HepG2 (cell line): ENCODE data around the gene LEP. TPM values are rescaled to one million over a fixed set of nuclear protein-coding genes. Genes with fewer than 3 reads are reported as not detected.
A peak's percentile ranks its signal among the peaks of the same experiment; 100 is the strongest.

Experiments
- ATAC-seq: fragments of 200-7000 bp; cut with Tn5 transposase; 3 replicates; pipeline ENCODE4 v1.9.1; 2020; ENCODE audit warnings: mild to moderate bottlenecking, moderate library complexity
- BruUV-seq: library from RNA; stranded (reverse); fragments of 400-500 nt; replicated peaks from 2 replicates; lab custom pipeline; 2021; lab: Mats Ljungman, UMichigan
- CTCF ChIA-PET: fragments of 300-600 bp; formaldehyde crosslinking; extraction: SDS; loops from one replicate; lab custom pipeline; 2021; ENCODE audit warnings: low total read pairs, inconsistent platforms, low intra/inter-chr PET ratio; lab: Yijun Ruan, JAX
- POLR2A ChIA-PET: fragments of 350-600 bp; sonication (Branson Sonifier 250); formaldehyde crosslinking; loops from one replicate; lab custom pipeline; 2020; ENCODE audit warnings: antibody characterized with exemption, inconsistent platforms; lab: Yijun Ruan, JAX
- DNase-seq: peaks from one replicate; pipeline ENCODE4 v3.0.0-alpha.2; 2015; ENCODE audit warnings: low spot score
- FAIRE-seq: peaks from 3 replicates; lab custom pipeline; 2011; peaks lifted over from hg19 to GRCh38; lab: Jason Lieb, UNC
- H2AFZ ChIP-seq: one replicate; pipeline ENCODE4 v1.6.1; 2011; ENCODE audit warnings: low read length, inconsistent platforms
- H3K27ac ChIP-seq: fragments of 300-600 bp; 3 replicates; pipeline ENCODE4 v1.8.0; 2011; ENCODE audit warnings: mixed run types, mild to moderate bottlenecking, mixed read lengths, low read length, inconsistent platforms; ENCODE audit not compliant: insufficient read depth; ENCODE audit errors: extremely low read length
- H3K27me3 ChIP-seq, 2 experiments: fragments of 200-600 bp in 1 of 2; 2 replicates in 1 of 2; 3 replicates in 1 of 2; pipeline versions ENCODE4 v1.6.0 to v1.8.0; 2011; ENCODE audit warnings: low read length in 2 of 2, mild to moderate bottlenecking in 2 of 2, moderate library complexity in 2 of 2, inconsistent platforms in 1 of 2; ENCODE audit not compliant: insufficient read depth in 2 of 2, control insufficient read depth in 1 of 2
- H3K36me3 ChIP-seq, 2 experiments: fragments of 200-600 bp in 1 of 2; replicated peaks in 1 of 2; 2 replicates in 1 of 2; 3 replicates in 1 of 2; pipeline versions ENCODE4 v1.5.1 to v1.8.0; 2011; ENCODE audit warnings: low read length in 2 of 2, inconsistent platforms in 1 of 2; ENCODE audit not compliant: insufficient read depth in 2 of 2, control insufficient read depth in 1 of 2
- H3K4me1 ChIP-seq: 2 replicates; pipeline ENCODE4 v1.5.1; 2012; ENCODE audit warnings: low read length, inconsistent platforms; ENCODE audit not compliant: insufficient read depth
- H3K4me2 ChIP-seq: 2 replicates; pipeline ENCODE4 v1.6.0; 2011; ENCODE audit warnings: low read depth, low read length, inconsistent platforms
- H3K4me3 ChIP-seq, 3 experiments: fragments of 200-600 bp in 1 of 3; sonication (generic), shearing (Covaris generic) in 1 of 3; replicated peaks in 1 of 3; 2 replicates each; pipeline ENCODE4 v1.5.1; 2011 to 2016; ENCODE audit warnings: low read length in 3 of 3, inconsistent platforms in 2 of 3, low read depth in 2 of 3, mild to moderate bottlenecking in 2 of 3, control low read depth in 1 of 3, mixed read lengths in 1 of 3; ENCODE audit not compliant: insufficient read depth in 1 of 3
- H3K79me2 ChIP-seq: one replicate; pipeline ENCODE4 v1.6.1; 2011; ENCODE audit warnings: low read length, inconsistent platforms; ENCODE audit not compliant: insufficient read depth
- H3K9ac ChIP-seq: 2 replicates; pipeline ENCODE4 v1.6.0; 2011; ENCODE audit warnings: mild to moderate bottlenecking, low read depth, low read length, inconsistent platforms; ENCODE audit not compliant: insufficient read depth
- H3K9me3 ChIP-seq: 2 replicates; pipeline ENCODE4 v1.5.1; 2012; ENCODE audit warnings: mild to moderate bottlenecking, low read length
- H4K20me1 ChIP-seq: 2 replicates; pipeline ENCODE4 v1.6.0; 2011; ENCODE audit warnings: inconsistent platforms, mild to moderate bottlenecking, low read length, moderate library complexity; ENCODE audit not compliant: insufficient read depth
- DPF2 ChIP-seq: sonication (generic); formaldehyde crosslinking; IDR thresholded peaks from 2 replicates; pipeline ENCODE4 v1.4.0; 2020; ENCODE audit warnings: mild to moderate bottlenecking, low read depth, missing genetic modification reagents, borderline replicate concordance
- FOXK2 ChIP-seq: fragments of 450-650 bp; IDR thresholded peaks from 2 replicates; pipeline ENCODE4 v1.6.1; 2016
- KDM1A ChIP-seq: IDR thresholded peaks from 2 replicates; pipeline ENCODE4 v1.6.1; 2016; ENCODE audit warnings: missing compliant biosample characterization
- MYC ChIP-seq: sonication (generic); formaldehyde crosslinking; IDR thresholded peaks from 2 replicates; pipeline ENCODE4 v1.9.0; 2021; ENCODE audit warnings: missing genetic modification reagents, borderline replicate concordance
- MYNN ChIP-seq: sonication (generic); formaldehyde crosslinking; IDR thresholded peaks from 2 replicates; pipeline ENCODE4 v1.4.0; 2020; ENCODE audit warnings: mild to moderate bottlenecking, low read depth, missing genetic modification reagents
- ZNF564 ChIP-seq: sonication (generic); formaldehyde crosslinking; IDR thresholded peaks from 2 replicates; pipeline ENCODE4 v1.8.1; 2023; ENCODE audit warnings: mild to moderate bottlenecking, missing genetic modification reagents
- ZNF674 ChIP-seq: sonication (generic); formaldehyde crosslinking; IDR thresholded peaks from 2 replicates; pipeline ENCODE4 v1.5.0; 2020; ENCODE audit warnings: low read depth, mild to moderate bottlenecking, missing genetic modification reagents
- ZNF816 ChIP-seq: sonication (generic); formaldehyde crosslinking; IDR thresholded peaks from 2 replicates; pipeline ENCODE4 v1.8.0; 2022; ENCODE audit warnings: missing genetic modification reagents, mild to moderate bottlenecking, borderline replicate concordance
- WGBS: methylation state at CpG from one replicate; pipeline ENCODE4 v1.1.6; 2017; ENCODE audit warnings: low lambda C conversion rate; 5-methylcytosine and 5-hydroxymethylcytosine counted together
- in situ Hi-C: cut with HindIII; loops from 2 replicates; pipeline ENCODE4 v1.10.0; 2017; ENCODE audit warnings: low pct_unique_long_range_greater_than_20kb; ENCODE audit not compliant: extremely low pct_ligation_motif_present
- intact Hi-C: fragments of 100-400 bp; cut with micrococcal nuclease; formaldehyde crosslinking; loops from one replicate; pipeline ENCODE4 v1.10.0; 2022; ENCODE audit not compliant: unreplicated experiment
- polyA plus RNA-seq, 8 experiments: library from polyadenylated mRNA; depleted of rRNA in 3 of 8; stranded (reverse) in 7 of 8; unstranded in 1 of 8; fragments of >200 nt; fragmentation: Illumina TruSeq in 4 of 8; extraction: Trizol in 4 of 8; gene quantifications; 2 replicates each; pipeline versions ENCODE4 v1.2.1 to v1.2.3, GENCODE V29; 2011 to 2016; ENCODE audit warnings: low read depth in 4 of 8, missing spikeins in 1 of 8, mixed read lengths in 1 of 8; ENCODE audit not compliant: insufficient read depth in 1 of 8
- total RNA-seq, 5 experiments: library from RNA; depleted of rRNA; stranded (reverse); fragments of >200 nt; fragmentation: Illumina TruSeq; extraction: Trizol; gene quantifications; 2 replicates each; pipeline ENCODE4 v1.2.3, GENCODE V29; 2016; ENCODE audit warnings: low read depth in 1 of 5
- TF ChIP-seq, protein P1 (sequence below): sonication (generic); formaldehyde crosslinking; IDR thresholded peaks from 2 replicates; pipeline ENCODE4 v1.4.0; 2020; ENCODE audit warnings: missing genetic modification reagents
- TF ChIP-seq, protein P2 (sequence below): sonication (generic); formaldehyde crosslinking; IDR thresholded peaks from 2 replicates; pipeline ENCODE4 v1.4.0; 2020; ENCODE audit warnings: mild to moderate bottlenecking, missing genetic modification reagents
- TF ChIP-seq, protein P3 (sequence below): sonication (generic); formaldehyde crosslinking; IDR thresholded peaks from 2 replicates; pipeline ENCODE4 v1.5.0; 2020; ENCODE audit warnings: mild to moderate bottlenecking, missing genetic modification reagents
- TF ChIP-seq, protein P4 (sequence below): sonication (generic); formaldehyde crosslinking; IDR thresholded peaks from 2 replicates; pipeline ENCODE4 v1.9.0; 2021; ENCODE audit warnings: missing genetic modification reagents, borderline replicate concordance
- TF ChIP-seq, protein P5 (sequence below): sonication (generic); formaldehyde crosslinking; IDR thresholded peaks from 2 replicates; pipeline ENCODE4 v1.4.0; 2020; ENCODE audit warnings: low read depth, missing genetic modification reagents

Gene LEP
- total and polyA plus RNA-seq, 2 of the 13 experiments (the other 11 are each of a cell fraction or from before 2014, with no cell fraction given): 0.05 TPM; not detected in 1

DNA sequence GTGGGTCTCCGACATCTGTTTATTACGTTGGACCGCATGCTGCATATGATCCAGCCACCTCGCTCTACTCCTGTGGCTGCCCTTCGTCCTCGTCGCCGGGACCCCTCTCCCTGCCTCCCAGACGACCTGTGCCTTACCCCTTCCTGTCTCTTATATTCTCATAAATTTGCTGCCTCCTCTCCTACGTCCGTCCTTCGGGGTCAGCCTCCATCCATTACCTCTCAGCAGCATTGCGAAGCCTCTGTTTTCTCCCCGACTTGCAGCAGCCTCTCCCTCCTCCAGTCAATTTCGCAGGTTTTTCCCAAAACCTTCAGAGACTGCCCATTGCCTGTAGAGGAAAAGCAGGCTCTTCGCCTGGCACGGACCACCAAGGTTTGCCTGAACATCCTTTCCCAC, 39.4 kb upstream of the LEP start:
- 34% methylated on average over 17 of the region's 17 CpGs for WGBS
- Histone ChIP-seq H3K27me3 (peaks cover 7 to 64% of the 10 kb centered on the region in 2 experiments; a peak in 4 of 5 replicates), H3K4me1 (no peaks in the 10 kb centered on the region), H3K79me2 (no peaks in the 10 kb centered on the region), H2AFZ (no peak overlapping the region), H3K9ac (no peak overlapping the region), H3K9me3 (no peaks in the 10 kb centered on the region), H3K36me3 (no peaks in the 10 kb centered on the region), H3K4me2 (peak overlapping the region; percentile 8; the same call in 1 of the 2 replicates), H3K4me3 (peak overlapping the region in 1 of 3 experiments; percentile 33; a peak in 1 of 6 replicates), H3K27ac (no peak overlapping the region), H4K20me1 (peaks cover 2% of the 10 kb centered on the region; the same call in 1 of the 2 replicates)
- intact Hi-C loops: no loop called here
- POLR2A ChIA-PET: no interaction called here
- DNase-seq: no peak
- FAIRE-seq: no peak
- in situ Hi-C loops: loop anchor here (5.0 kb wide), 1 partner anchor 494 kb away; no protein-coding TSS in a partner anchor
- no TSS peak for BruUV-seq
- ATAC-seq: no peak
- CTCF ChIA-PET: no interaction called here
- TF ChIP-seq ZNF816 (CRISPR knock-in tag): no peak
- TF ChIP-seq ZNF674 (CRISPR knock-in tag): no peak
- TF ChIP-seq, protein P1, sequence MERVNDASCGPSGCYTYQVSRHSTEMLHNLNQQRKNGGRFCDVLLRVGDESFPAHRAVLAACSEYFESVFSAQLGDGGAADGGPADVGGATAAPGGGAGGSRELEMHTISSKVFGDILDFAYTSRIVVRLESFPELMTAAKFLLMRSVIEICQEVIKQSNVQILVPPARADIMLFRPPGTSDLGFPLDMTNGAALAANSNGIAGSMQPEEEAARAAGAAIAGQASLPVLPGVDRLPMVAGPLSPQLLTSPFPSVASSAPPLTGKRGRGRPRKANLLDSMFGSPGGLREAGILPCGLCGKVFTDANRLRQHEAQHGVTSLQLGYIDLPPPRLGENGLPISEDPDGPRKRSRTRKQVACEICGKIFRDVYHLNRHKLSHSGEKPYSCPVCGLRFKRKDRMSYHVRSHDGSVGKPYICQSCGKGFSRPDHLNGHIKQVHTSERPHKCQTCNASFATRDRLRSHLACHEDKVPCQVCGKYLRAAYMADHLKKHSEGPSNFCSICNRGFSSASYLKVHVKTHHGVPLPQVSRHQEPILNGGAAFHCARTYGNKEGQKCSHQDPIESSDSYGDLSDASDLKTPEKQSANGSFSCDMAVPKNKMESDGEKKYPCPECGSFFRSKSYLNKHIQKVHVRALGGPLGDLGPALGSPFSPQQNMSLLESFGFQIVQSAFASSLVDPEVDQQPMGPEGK (CRISPR knock-in tag): no peak
- no peak for TF ChIP-seq KDM1A (CRISPR knock-in tag)
- TF ChIP-seq, protein P2, sequence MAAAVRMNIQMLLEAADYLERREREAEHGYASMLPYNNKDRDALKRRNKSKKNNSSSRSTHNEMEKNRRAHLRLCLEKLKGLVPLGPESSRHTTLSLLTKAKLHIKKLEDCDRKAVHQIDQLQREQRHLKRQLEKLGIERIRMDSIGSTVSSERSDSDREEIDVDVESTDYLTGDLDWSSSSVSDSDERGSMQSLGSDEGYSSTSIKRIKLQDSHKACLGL (CRISPR knock-in tag): no peak
- TF ChIP-seq, protein P3, sequence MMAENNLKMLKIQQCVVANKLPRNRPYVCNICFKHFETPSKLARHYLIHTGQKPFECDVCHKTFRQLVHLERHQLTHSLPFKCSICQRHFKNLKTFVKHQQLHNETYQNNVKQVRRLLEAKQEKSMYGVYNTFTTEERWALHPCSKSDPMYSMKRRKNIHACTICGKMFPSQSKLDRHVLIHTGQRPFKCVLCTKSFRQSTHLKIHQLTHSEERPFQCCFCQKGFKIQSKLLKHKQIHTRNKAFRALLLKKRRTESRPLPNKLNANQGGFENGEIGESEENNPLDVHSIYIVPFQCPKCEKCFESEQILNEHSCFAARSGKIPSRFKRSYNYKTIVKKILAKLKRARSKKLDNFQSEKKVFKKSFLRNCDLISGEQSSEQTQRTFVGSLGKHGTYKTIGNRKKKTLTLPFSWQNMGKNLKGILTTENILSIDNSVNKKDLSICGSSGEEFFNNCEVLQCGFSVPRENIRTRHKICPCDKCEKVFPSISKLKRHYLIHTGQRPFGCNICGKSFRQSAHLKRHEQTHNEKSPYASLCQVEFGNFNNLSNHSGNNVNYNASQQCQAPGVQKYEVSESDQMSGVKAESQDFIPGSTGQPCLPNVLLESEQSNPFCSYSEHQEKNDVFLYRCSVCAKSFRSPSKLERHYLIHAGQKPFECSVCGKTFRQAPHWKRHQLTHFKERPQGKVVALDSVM (CRISPR knock-in tag): no peak
- TF ChIP-seq, protein P4, sequence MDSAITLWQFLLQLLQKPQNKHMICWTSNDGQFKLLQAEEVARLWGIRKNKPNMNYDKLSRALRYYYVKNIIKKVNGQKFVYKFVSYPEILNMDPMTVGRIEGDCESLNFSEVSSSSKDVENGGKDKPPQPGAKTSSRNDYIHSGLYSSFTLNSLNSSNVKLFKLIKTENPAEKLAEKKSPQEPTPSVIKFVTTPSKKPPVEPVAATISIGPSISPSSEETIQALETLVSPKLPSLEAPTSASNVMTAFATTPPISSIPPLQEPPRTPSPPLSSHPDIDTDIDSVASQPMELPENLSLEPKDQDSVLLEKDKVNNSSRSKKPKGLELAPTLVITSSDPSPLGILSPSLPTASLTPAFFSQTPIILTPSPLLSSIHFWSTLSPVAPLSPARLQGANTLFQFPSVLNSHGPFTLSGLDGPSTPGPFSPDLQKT (CRISPR knock-in tag): no peak
- no peak for TF ChIP-seq ZNF564 (CRISPR knock-in tag)
- TF ChIP-seq MYNN (CRISPR knock-in tag): no peak
- no peak for TF ChIP-seq DPF2
- no peak for TF ChIP-seq FOXK2
- TF ChIP-seq MYC (CRISPR knock-in tag): no peak
- TF ChIP-seq, protein P5, sequence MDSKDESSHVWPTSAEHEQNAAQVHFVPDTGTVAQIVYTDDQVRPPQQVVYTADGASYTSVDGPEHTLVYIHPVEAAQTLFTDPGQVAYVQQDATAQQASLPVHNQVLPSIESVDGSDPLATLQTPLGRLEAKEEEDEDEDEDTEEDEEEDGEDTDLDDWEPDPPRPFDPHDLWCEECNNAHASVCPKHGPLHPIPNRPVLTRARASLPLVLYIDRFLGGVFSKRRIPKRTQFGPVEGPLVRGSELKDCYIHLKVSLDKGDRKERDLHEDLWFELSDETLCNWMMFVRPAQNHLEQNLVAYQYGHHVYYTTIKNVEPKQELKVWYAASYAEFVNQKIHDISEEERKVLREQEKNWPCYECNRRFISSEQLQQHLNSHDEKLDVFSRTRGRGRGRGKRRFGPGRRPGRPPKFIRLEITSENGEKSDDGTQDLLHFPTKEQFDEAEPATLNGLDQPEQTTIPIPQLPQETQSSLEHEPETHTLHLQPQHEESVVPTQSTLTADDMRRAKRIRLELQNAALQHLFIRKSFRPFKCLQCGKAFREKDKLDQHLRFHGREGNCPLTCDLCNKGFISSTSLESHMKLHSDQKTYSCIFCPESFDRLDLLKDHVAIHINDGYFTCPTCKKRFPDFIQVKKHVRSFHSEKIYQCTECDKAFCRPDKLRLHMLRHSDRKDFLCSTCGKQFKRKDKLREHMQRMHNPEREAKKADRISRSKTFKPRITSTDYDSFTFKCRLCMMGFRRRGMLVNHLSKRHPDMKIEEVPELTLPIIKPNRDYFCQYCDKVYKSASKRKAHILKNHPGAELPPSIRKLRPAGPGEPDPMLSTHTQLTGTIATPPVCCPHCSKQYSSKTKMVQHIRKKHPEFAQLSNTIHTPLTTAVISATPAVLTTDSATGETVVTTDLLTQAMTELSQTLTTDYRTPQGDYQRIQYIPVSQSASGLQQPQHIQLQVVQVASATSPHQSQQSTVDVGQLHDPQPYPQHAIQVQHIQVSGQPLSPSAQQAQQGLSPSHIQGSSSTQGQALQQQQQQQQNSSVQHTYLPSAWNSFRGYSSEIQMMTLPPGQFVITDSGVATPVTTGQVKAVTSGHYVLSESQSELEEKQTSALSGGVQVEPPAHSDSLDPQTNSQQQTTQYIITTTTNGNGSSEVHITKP (CRISPR knock-in tag): no peak
